GM18499 (cell line): Measurements from ENCODE around the gene GPR61.

Experiments used
- ATAC-seq: cut with Tn5 transposase; IDR thresholded peaks from one replicate; pipeline ENCODE4 v1.9.1; 2021; ENCODE audit warnings: moderate number of reproducible peaks; ENCODE audit not compliant: insufficient read depth, unreplicated experiment

The GPR61 gene

DNA sequence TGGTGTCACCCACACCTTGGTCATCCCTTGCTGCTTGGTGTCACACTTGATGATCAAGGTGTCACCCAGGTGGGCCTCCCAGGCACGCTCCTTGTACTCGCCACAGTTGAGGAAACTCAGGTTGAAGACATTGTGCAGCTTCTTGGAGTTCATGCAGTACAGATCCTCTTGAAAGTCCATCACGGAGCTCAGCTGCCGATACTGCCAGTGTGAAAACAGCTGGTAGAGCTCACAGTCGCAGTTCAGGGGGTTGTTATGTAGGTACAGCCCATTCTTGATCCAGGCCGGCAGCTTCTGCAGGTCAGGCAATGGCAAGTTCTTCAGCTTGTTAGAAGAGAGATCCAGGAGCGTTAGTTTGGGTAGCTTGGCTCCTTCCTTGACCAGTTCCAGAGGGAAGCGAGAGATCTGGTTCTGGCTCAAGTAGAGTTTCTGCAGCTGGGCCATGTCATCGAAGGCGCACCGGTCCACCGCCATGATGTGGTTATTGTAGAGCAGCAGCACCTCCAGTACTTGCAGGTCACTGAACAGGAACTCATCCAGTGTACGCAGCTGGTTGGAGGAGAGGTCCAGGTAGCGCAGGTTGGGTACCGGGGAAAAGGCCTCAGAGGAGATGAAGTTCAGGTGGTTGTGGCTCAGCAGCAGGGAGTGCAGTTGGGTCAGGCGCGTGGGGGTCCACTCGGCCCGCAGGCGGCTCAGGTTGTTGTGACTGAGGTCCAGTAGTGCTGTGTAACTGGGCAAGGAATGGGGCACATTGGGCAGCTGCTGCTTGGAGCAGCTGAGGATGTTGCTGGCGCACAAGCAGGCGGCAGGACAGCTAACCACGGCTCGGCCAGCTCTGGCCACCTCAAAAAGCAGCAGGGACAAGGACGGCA lies 31.4 kb upstream of the GPR61 start:
- no peak for ATAC-seq

DNA sequence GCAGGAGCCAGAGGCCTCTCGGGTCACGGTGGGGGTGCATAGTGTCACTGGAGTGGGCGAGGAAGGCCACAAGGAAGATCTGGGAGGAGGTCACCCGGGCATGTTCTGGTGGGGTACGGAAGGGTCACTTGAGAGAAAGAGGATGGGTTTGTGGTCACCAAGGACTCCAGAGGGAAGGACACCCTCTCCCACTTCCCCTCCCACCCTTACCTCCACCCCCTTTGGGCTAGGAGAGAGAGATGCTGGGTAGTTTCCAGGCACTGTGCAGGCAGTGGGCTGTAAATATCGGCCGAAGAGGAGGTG lies 30.8 kb upstream of the GPR61 start:
- ATAC-seq = no peak

DNA sequence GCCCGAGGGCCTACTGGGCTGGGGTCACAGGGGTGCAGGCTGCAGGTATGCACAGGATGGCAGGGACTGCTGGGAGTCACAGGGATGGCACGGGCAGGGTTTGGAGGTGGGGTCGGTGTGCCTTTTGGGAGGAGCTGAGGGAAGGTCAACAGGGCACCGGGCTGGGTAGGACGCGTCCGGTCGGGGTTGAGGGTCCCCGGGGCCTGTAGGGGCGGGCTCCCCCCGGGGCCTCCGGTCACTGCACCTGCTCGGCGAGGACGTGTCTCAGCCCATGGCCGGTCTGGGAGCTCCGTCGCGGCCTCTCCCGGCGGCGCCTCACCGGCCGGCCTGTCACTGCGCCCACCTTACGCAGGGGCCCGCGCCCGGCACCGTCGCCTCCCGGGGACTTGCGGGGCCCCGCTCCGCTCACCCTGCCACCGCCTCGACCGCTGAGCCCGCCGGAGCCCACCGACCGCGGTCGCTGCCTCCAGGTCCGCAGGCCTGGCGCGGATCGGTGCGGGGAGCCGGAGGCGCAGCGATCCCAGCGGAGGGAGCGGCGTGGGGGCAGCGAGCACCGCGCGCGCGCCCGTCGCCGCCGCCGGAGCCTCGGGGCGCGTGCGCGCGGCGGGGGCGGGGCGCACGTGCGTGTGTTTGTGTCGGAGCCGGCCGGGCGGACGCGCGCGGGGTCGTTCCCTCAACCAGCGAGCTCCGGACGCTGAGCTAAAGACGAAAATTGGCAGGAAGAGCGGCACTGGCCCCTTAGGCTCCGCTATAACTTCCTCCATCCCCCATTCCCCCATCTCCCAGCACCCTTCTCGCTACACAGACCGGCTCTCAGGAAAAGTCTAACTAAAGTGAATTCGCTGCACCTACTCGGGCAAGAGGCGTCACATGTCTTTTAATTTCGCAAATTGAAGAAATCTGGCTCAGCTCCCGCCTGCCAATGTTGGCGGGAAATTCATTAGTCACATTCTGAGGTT lies 30.2 kb upstream of the GPR61 start, which contains the start of gene AMIGO1:
TSS of gene AMIGO1 (minus strand) at position 552 of the 959 bp plus-strand sequence. CDS start 815 bp downstream, outside the sequence.
- ATAC-seq = no peak

DNA sequence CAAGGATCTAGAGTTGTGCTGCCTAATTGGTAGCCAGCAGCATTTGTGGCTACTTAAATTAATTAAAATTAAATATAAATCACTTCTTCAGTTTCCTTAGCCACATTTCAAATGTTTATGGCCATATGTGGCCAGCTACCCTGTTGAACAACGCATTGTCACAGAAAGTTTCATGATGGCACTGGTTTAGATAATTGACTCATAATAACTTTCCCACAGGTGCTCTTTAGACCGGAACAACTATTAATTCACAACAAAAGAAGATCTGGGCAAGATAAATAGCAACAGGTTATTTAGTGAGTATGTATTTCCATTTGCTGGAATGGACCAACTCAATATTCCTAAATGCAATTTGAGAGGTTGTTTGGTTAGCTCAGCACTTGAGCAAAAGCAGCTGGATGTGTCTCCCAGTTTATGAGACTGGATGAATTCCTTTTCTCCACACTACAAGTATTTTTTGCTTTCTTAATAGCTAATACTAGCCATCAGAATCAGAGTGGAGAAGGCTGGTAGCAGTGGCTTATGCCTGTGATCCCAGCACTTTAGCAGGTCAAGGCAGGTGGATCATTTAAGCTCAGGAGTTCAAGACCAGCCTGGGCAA lies 26.5 kb upstream of the GPR61 start:
- no peak for ATAC-seq

DNA sequence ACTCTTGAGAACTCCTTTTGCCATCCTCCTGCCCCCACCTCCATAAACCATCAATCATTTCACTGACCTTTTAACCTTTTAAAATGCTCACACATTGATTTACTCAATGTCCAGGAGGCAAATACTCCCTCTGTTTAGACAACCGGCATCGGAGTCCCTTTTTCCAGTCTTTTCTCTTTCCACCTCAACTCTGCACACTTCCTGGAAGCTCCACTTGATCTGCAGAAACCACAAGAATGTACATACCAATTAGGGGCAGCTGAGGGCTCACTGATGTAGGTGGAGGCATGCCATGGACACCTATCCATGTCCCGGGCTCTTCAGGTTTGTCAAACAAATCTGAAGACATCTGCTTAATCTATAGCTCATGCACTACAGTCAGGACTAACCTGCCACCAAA lies 24.8 kb upstream of the GPR61 start:
- ATAC-seq = no peak

DNA sequence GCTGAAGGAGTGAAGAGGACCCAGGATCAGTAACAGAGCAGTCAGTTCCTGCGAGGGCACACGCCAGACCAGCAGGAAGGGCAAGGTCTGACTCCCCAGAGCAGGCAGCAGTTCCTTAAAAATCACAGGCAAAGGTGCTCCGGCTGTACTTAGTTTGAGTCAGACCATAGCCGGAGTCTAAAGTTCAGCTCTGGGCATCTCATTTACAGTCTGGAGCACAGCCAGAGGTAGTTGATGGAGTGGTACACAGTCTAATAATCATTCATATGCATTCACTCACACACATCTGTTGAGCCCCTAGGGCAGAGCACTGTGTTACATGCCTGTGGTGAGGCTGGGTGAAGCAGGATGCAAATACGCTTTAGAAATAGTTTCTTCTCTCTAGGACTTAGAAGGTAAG lies 22.8 kb upstream of the GPR61 start:
- ATAC-seq = no peak

DNA sequence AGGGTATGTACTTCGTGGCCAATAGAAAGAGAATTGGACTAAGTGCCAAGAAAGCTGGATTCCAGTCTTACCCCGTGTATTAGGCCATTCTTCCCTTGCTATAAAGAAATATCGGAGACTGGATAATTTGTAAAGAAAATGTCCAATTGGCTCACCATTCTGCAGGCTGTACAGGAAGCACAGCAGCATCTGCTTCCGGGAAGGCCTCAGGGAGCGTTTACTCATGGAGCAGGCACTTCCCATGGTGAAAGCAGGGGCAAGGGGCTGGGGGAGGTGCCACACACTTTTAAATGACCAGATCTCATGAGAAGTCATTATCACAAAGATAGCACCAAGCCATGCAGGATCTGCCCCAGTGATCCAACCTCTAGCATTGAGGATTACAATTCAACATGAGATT lies 22.3 kb upstream of the GPR61 start:
- no peak for ATAC-seq

DNA sequence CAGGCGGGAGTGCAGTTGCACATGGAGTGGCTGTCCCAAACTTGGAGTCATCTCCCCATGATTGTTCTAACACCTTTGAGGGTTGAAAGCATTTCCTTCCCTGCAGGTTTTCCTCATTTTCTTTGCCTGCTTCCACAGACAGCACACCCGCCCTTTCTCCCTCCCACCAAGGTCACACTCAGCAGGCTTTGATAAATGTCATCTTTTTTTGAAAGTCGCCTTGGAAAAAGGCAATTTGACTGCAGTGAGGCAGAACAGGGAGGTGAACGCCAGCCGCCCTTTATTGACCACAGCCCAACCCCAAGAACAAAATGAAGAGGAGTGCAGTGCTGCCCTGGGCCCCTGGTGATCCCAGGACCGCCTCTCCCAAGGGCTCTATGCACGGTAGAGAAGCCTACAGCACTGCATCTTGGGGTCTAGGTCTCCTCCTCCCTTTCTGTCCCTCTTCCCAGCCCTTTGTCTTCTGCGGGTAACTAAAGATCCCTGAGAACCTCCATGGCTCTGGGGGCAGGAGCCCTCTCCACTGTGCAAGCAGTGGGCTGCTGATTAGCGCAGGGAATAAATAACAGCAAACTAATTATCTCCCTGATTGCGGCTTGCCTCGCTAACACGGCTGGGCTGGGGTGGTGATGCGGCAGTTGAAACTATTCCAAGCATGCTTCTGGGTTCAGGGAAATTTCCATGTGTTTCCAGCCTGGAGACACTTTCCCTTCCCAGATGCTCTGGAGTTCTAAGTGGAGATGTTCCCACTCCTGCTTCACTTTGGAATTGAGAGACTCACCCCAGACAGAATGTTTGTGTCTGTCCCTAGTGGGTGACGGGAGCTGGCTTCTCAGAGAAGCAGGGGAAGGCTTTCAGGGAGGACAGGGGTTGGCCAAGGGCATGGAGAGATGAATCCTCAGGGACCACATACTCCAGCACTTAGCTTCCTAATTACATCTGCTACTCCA lies 18.4 kb upstream of the GPR61 start:
- ATAC-seq = no peak

DNA sequence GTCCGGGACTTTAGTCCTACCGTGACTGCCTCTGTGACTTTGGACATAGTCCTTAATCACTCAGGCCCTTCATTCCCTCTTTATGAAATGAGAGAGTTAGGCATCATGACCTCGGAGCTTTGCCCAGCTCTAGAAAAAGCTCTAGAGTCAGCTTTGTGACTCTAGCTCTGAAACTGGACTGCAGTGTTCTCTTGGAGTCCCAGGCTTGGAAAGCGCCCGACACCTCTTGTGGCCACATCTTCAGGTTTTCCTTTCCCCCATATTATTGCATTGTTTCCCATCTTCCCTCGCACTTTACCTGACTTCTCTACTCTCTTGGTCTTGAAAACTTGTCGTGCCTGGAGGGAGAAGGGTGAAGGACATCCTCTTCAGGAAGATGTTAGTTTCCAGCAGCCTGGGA lies 17.6 kb upstream of the GPR61 start:
- no peak for ATAC-seq

DNA sequence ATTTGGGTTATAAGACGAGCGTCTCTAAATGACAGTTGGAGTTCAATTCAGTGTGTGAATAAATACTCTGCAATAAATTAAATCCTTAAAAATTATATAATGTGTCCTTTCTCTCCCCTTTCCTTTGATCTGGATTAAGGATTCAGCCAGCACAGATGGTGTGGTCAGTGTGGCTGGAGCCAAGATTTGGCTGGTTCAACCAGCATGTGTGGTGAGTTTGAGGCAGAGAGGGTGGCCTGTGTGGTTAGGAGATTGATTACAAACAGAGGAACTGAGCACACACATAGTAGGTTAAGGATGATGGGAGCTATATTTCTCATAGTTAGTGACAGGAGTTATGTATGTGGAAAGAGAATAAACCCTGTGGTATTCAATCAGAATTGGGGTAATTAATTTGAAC lies 16.0 kb upstream of the GPR61 start:
- ATAC-seq = no peak

DNA sequence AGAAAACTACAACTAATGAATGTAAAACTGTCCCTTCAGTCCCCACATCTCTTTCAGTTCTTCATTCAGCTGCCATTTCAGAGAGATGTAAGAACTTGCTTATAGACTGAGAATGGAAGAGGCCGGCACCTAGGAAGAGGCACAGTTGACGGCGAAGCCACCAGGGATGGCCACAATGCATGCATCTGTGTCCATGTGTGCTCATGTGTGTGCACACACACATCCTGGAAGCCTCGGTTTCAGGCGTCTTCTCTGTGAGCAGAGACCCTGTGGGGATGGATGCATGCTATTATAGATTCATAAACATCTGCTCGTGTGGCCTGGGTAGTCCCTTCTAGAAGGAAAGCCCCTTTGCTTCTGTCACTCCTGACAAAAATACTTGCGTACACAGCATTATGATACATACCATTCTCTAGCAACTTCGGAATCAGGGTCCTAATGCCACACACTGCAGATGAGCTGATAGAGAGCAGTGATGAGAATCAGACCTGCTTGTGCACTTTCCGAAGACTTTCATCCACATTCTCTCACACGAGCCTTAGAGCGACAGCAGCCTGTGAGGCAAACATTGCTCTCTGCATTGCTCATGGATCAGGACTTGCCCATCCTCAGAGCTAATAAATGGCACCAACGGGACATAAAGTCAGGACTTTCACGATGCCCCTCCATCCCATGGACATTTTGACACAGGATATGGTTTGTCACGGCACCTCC lies 12.4 kb upstream of the GPR61 start:
- ATAC-seq = no peak

DNA sequence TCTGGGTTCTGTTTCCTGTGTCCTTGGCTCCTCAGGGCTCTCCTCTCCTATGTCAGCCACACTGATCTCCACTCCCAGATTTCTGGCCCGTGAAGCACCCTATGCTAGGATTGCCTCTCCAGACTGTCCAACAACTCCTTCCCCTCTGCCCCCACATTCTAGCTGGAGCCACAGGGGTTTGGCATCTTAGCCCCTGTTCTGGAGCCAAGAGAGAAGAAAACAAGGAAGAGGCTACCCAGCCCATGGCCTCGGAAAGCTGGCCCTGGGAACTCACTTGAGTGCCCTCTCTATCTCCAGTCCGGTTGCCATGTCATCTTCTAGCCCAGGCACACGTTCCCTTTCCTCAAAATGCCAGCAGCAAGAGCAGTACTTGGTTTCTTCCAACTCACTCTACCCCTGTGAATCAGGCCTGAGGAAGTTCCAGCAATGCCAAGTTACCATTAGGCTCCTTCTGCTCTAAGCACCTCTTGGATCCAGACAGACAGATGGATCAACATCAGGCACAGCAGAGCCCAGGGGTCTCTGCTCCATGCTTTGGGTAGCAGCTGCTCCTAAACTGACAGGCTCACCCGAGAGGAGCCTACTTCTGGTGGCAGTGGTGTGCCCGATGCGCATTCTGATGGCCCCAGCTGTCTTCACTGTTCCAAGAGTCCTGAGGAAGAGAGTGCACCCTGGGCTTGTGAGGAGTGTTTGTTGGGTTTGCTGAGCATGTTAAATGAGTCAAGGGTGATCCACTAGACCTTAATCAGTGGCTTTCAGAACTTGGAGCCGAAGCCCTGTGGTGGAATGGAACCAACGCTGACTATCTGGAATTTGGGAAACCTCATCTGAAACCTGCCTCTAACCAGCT lies 11.6 kb upstream of the GPR61 start:
- no peak for ATAC-seq

DNA sequence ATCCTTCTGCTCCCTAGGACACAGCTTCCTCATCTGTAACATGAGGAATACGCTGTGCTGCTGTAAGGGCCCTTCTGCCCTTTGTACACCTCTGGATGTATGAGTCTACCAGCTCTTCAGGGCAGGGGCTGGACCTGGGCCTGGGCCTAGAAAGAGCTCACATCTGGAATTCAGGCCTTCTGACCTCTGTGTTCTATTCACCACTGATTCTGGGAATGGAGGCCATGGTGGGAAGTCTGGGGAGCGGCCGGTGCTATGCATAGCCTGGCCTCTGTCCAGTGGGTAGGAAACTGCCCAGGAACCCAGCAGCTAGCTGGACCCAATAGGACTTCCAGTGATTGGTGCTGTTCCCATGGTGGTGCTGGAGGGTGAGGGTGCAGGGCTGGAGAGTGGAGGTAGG lies 11.0 kb upstream of the GPR61 start:
- ATAC-seq = no peak

DNA sequence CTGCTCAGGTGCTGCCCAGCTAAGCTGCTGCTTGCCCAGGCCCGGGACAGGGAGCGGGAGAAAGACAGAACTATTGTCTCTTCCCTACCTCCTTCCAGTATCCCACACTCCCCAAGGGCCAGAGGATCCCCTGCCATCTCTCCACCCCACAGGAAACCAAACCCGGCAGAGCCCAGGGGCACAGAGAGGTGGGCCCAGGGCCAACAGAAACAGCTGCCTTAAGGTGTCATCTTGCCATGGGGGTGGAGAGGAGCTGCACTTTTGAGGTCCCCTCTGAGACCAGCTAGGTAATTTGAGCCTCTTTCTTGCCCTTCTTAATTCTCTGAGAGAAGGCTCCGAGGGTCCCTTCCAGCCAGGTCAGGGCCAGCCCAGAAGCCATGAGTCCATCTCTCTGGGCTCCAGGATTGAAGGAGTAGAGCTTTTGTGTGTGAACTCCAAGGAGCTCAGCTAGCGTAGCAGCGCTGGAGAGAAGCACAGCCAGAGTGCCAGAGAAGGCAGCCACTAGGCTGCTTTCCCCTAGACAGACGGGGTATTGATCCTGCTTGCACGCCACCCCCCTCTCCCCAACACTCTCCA lies 9.7 kb upstream of the GPR61 start:
- no peak for ATAC-seq

DNA sequence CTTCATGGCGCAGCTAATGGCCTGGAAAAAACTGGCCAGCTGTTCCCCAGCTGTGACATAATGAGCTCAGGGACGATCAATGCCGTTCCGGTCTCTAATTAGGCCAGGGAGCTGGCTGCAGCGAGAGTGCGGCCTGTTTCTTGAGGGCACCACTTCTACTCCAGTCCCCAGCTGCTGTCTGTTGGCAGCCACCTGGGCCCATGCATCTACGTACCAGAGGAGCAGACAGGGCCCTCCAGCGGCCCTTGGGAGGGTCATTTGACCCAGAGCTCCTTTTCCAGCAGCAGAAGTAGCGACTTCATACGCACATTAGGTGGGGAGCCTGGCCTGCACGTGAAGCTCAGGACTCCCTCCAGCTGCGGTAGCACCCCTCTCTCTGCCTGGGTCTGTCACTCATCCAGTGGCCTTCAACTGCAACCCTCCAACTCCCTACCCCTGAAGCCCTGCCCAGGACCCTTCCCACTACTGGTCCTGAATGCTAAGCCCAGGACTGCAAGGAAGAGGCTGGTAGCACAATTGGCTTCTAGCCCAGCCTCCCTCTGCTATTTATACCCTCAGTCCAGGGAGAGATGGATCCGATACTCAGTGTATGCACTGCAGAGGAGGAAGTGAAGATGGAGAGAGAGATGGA lies 9.1 kb upstream of the GPR61 start:
- no peak for ATAC-seq

DNA sequence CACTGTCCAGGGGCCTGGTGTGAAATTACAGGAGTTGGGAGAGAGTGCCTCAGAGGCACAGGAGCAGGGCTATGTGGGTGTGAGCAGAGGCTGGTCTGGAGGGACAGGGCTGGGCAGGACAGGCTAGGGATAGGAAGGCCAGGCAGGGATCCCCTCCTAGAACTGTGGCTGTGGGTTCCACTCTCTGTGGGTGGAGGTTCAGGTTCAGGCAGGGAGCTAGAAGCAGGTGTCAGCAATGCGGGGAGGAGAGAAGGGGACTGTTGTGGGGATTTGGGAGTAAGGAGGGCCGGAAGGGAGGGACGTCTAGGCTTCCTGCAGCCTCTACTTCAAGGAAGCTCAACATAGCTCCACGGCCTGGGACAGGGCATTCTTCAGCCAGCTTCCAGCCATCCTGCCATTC lies 8.3 kb upstream of the GPR61 start:
- no peak for ATAC-seq

DNA sequence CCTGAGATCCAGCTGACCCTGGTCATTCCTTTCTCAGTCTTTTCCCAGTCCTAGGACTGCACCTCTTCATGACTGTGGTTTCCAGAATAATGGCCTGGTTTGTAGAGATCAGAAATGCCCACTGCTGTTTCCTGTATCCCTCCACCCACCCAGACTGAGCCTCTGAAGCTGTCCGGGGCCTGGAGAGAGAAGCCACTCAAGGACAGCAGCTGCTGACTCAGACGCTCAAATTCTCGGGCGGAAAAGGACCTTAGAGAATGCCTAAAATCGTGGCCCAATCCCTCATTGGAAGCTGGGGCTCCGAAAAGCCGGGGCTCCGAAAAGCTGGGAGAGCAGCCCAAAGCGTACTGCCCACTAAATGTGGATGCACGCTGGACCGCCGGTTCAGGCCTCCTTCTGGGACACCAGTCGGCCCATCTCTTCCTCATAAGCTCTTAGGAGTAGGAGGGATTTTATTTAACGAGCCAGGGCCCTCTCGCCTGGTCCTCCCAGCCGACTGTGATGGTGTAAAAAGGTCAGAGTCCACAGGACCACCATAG lies 7.8 kb upstream of the GPR61 start:
- no peak for ATAC-seq
